ENCODE measurements around the gene SLC46A3.

- TF ChIP-seq POLR2A (IDR thresholded peaks at IDR 0.05; ENCODE audit: low read length) = no peak
- TF ChIP-seq GATA1 (IDR thresholded peaks at IDR 0.05; ENCODE audit: low read depth, low read length) = no peak
Measured at GRCh38 chr13:28653111-28653510, 65.7 kb downstream of the SLC46A3 start.

Measured in erythroblast (primary cell).